K562 (cell line): ENCODE measurements around the gene TANK.

Experiments
- EP300 ChIP-seq: IDR thresholded peaks from 2 replicates; pipeline ENCODE4 v1.6.1; 2012; ENCODE audit warnings: low read length, improper control_type of control experiment
- ERF ChIP-seq: fragments of 450-650 bp; formaldehyde crosslinking; IDR thresholded peaks from 2 replicates; pipeline ENCODE4 v1.4.0; 2020; ENCODE audit warnings: mild to moderate bottlenecking, mixed read lengths
- GATAD2B ChIP-seq: fragments of 450-650 bp; IDR thresholded peaks from 2 replicates; pipeline ENCODE4 v1.6.1; 2017; ENCODE audit warnings: mild to moderate bottlenecking, borderline replicate concordance
- SMC3 ChIP-seq: conservative IDR thresholded peaks from 2 replicates; pipeline ENCODE4 v1.6.1; 2011; ENCODE audit warnings: low read depth, low read length, improper control_type of control experiment; ENCODE audit not compliant: insufficient read depth
- TF ChIP-seq, protein P1 (sequence below): sonication (generic); formaldehyde crosslinking; IDR thresholded peaks from 2 replicates; pipeline ENCODE4 v1.5.0; 2020; ENCODE audit warnings: missing genetic modification reagents
- TF ChIP-seq, protein P2 (sequence below): sonication (generic); formaldehyde crosslinking; IDR thresholded peaks from 2 replicates; pipeline ENCODE4 v1.8.0; 2022; ENCODE audit warnings: missing genetic modification reagents, mild to moderate bottlenecking, moderate library complexity, borderline replicate concordance
- TF ChIP-seq, protein P3 (sequence below), 3 experiments: IDR thresholded peaks in 2 of 3; conservative IDR thresholded peaks in 1 of 3; 2 replicates each; pipeline ENCODE4 v1.5.1; 2011 to 2012; ENCODE audit warnings: low read length in 3 of 3, mild to moderate bottlenecking in 3 of 3, control low read depth in 2 of 3, improper control_type of control experiment in 1 of 3, inconsistent platforms in 1 of 3, low read depth in 1 of 3, mixed read lengths in 1 of 3, moderate library complexity in 1 of 3; ENCODE audit not compliant: insufficient read depth in 2 of 3

DNA sequence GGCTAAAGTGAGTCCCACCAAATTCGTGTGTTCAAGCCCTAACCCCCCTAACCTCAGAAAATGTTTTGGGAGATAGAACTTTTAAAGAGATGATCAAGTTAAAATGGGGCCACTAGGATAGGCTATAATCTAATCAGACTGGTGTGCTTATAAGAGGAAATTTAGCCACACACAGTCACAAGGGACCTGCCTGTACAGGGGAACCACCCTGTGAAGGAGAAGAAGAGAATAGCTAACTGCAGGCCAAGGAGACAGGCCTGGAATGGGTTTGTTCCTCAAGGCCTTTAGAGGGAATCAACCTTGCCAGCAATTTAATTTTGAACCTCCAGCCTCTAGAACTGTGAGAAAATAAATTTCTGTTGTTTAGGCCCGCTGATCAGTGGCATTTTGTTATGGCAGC is 36.0 kb upstream of the TANK start:
- TF ChIP-seq ERF (no peak), SMC3 (no peak), EP300 (no peak), GATAD2B (no peak)
- TF ChIP-seq, protein P1, sequence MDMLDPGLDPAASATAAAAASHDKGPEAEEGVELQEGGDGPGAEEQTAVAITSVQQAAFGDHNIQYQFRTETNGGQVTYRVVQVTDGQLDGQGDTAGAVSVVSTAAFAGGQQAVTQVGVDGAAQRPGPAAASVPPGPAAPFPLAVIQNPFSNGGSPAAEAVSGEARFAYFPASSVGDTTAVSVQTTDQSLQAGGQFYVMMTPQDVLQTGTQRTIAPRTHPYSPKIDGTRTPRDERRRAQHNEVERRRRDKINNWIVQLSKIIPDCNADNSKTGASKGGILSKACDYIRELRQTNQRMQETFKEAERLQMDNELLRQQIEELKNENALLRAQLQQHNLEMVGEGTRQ (CRISPR knock-in tag): no peak
- TF ChIP-seq, protein P2, sequence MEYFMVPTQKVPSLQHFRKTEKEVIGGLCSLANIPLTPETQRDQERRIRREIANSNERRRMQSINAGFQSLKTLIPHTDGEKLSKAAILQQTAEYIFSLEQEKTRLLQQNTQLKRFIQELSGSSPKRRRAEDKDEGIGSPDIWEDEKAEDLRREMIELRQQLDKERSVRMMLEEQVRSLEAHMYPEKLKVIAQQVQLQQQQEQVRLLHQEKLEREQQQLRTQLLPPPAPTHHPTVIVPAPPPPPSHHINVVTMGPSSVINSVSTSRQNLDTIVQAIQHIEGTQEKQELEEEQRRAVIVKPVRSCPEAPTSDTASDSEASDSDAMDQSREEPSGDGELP (CRISPR knock-in tag): no peak
- TF ChIP-seq, protein P3, sequence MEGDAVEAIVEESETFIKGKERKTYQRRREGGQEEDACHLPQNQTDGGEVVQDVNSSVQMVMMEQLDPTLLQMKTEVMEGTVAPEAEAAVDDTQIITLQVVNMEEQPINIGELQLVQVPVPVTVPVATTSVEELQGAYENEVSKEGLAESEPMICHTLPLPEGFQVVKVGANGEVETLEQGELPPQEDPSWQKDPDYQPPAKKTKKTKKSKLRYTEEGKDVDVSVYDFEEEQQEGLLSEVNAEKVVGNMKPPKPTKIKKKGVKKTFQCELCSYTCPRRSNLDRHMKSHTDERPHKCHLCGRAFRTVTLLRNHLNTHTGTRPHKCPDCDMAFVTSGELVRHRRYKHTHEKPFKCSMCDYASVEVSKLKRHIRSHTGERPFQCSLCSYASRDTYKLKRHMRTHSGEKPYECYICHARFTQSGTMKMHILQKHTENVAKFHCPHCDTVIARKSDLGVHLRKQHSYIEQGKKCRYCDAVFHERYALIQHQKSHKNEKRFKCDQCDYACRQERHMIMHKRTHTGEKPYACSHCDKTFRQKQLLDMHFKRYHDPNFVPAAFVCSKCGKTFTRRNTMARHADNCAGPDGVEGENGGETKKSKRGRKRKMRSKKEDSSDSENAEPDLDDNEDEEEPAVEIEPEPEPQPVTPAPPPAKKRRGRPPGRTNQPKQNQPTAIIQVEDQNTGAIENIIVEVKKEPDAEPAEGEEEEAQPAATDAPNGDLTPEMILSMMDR (IDR thresholded peaks at IDR 0.05 in 2 of 3, conservative IDR thresholded peaks at IDR 0.05 in 1 of 3; ENCODE audit: insufficient read depth in 2 of 3, low read depth in 1 of 3, low read length in 3 of 3): no peak
